OCI-LY7 (cell line): ENCODE data around the gene PDE10A. TPM values are rescaled to one million over a fixed set of nuclear protein-coding genes. Genes with fewer than 3 reads are reported as not detected.

Experiments used
- BruUV-seq: library from RNA; stranded (reverse); fragments of 400-500 nt; replicated peaks from 2 replicates; lab custom pipeline; 2021; lab: Mats Ljungman, UMichigan
- CTCF ChIA-PET: fragments of 300-600 bp; sonication (Branson Sonifier 250); formaldehyde crosslinking; loops from one replicate; lab custom pipeline; 2022; ENCODE audit warnings: antibody characterized with exemption; ENCODE audit not compliant: unreplicated experiment; lab: Charles Lee
- POLR2A ChIA-PET: fragments of 300-600 bp; sonication (Branson Sonifier 250); formaldehyde crosslinking; loops from one replicate; lab custom pipeline; 2022; ENCODE audit warnings: antibody characterized with exemption; lab: Charles Lee
- DNase-seq: peaks from one replicate; pipeline ENCODE4 v3.0.0-alpha.2; 2015; ENCODE audit warnings: low spot score
- H2AFZ ChIP-seq: fragments of 200-600 bp; sonication (generic), shearing (Covaris generic); 2 replicates; pipeline ENCODE4 v1.6.1; 2014; ENCODE audit warnings: mild to moderate bottlenecking, antibody characterized with exemption, low read length, moderate library complexity
- H3K27ac ChIP-seq: fragments of 200-600 bp; sonication (generic); 2 replicates; pipeline ENCODE4 v1.5.1; 2014; ENCODE audit warnings: mixed run types, low read depth, mild to moderate bottlenecking, moderate library complexity, low read length, inconsistent platforms; ENCODE audit not compliant: poor library complexity, severe bottlenecking
- H3K36me3 ChIP-seq: fragments of 200-600 bp; sonication (generic); 2 replicates; pipeline ENCODE4 v1.6.1; 2014; ENCODE audit warnings: mild to moderate bottlenecking, antibody characterized with exemption, low read length, moderate library complexity, mixed read lengths; ENCODE audit not compliant: insufficient read depth
- H3K4me1 ChIP-seq: fragments of 200-600 bp; sonication (generic); 2 replicates; pipeline ENCODE4 v1.5.1; 2014; ENCODE audit warnings: mild to moderate bottlenecking, low read length; ENCODE audit not compliant: insufficient read depth, poor library complexity, severe bottlenecking
- H3K4me2 ChIP-seq: fragments of 200-600 bp; sonication (generic); 2 replicates; pipeline ENCODE4 v1.6.1; 2014; ENCODE audit warnings: mild to moderate bottlenecking, low read length
- H3K4me3 ChIP-seq: fragments of 200-600 bp; sonication (generic); 2 replicates; pipeline ENCODE4 v1.5.1; 2014; ENCODE audit warnings: mild to moderate bottlenecking, low read depth, low read length; ENCODE audit not compliant: poor library complexity, severe bottlenecking
- H3K79me2 ChIP-seq: fragments of 200-600 bp; sonication (generic); 2 replicates; pipeline ENCODE4 v1.6.1; 2016; ENCODE audit warnings: low read depth, mild to moderate bottlenecking, low read length, moderate library complexity, mixed read lengths; ENCODE audit not compliant: insufficient read depth
- H3K9me2 ChIP-seq: fragments of 200-600 bp; sonication (generic); 2 replicates; pipeline ENCODE4 v1.6.1; 2016; ENCODE audit warnings: mild to moderate bottlenecking, low read length, mixed read lengths; ENCODE audit not compliant: insufficient read depth
- H3K9me3 ChIP-seq: fragments of 200-600 bp; sonication (generic); 2 replicates; pipeline ENCODE4 v1.6.1; 2014; ENCODE audit warnings: mild to moderate bottlenecking, mixed run types, low read length, mixed read lengths
- H4K20me1 ChIP-seq: fragments of 200-600 bp; sonication (generic); 2 replicates; pipeline ENCODE4 v1.6.1; 2014; ENCODE audit warnings: mild to moderate bottlenecking, antibody characterized with exemption, low read length, moderate library complexity, mixed read lengths; ENCODE audit not compliant: insufficient read depth
- CTCF ChIP-seq: fragments of 200-600 bp; sonication (generic); conservative IDR thresholded peaks from 2 replicates; pipeline ENCODE4 v1.5.1; 2014; ENCODE audit warnings: mild to moderate bottlenecking, antibody characterized with exemption, low read length, moderate library complexity, mixed read lengths
- EZH2phosphoT487 ChIP-seq: fragments of 200-600 bp; sonication (generic); IDR thresholded peaks from 2 replicates; pipeline ENCODE4 v1.6.1; 2018; ENCODE audit warnings: low read depth, borderline replicate concordance, mild to moderate bottlenecking, mixed run types, antibody characterized with exemption, low read length, moderate library complexity, mixed read lengths
- intact Hi-C: fragments of 100-400 bp; cut with micrococcal nuclease; formaldehyde crosslinking; loops from one replicate; pipeline ENCODE4 v1.10.0; 2022; ENCODE audit not compliant: unreplicated experiment
- total RNA-seq, 2 experiments: library from RNA; depleted of rRNA in 1 of 2; stranded (reverse); fragments of >200 nt in 1 of 2; shearing (Covaris generic) in 1 of 2; gene quantifications; 2 replicates each; pipeline ENCODE4 v1.2.3, GENCODE V29; 2014 to 2022

Gene PDE10A
- total RNA-seq, 2 experiments from 2014 or later, result not detected

- ChIA-PET CTCF (no interaction called here), POLR2A (no interaction called here)
- Histone ChIP-seq H2AFZ (no peak overlapping the region), H3K4me2 (no peak overlapping the region), H3K79me2 (no peaks in the 10 kb centered on the region), H3K9me3 (no peaks in the 10 kb centered on the region), H3K9me2 (no peaks in the 10 kb centered on the region; the same call in 1 of the 2 replicates), H3K4me3 (no peak overlapping the region), H3K4me1 (no peaks in the 10 kb centered on the region), H4K20me1 (no peaks in the 10 kb centered on the region), H3K36me3 (no peaks in the 10 kb centered on the region), H3K27ac (no peak overlapping the region)
- BruUV-seq, result no TSS peak
- no peak for TF ChIP-seq EZH2phosphoT487
- TF ChIP-seq CTCF, result no peak
- DNase-seq, result no peak
- intact Hi-C loops, result no loop called here
Observed at GRCh38 chr6:165401092-165401491, 261.9 kb downstream of the PDE10A start.

GRCh38 chr6:165390475-165390874, 272.6 kb downstream of the PDE10A start:
- no peaks in the 10 kb centered on the region for H3K4me1 ChIP-seq
- BruUV-seq, result no TSS peak
- intact Hi-C loops, result no loop called here
- no peak for DNase-seq
- no peak overlapping the region for H3K27ac ChIP-seq
- no peaks in the 10 kb centered on the region for H3K9me3 ChIP-seq
- H2AFZ ChIP-seq, result no peak overlapping the region
- H3K4me2 ChIP-seq, result no peak overlapping the region
- H3K9me2 ChIP-seq, result no peaks in the 10 kb centered on the region
- H3K4me3 ChIP-seq, result no peak overlapping the region
- no peaks in the 10 kb centered on the region for H3K79me2 ChIP-seq
- no peaks in the 10 kb centered on the region for H3K36me3 ChIP-seq
- no peak for TF ChIP-seq CTCF
- CTCF ChIA-PET, result no interaction called here
- no peaks in the 10 kb centered on the region for H4K20me1 ChIP-seq
- POLR2A ChIA-PET, result no interaction called here

GRCh38 chr6:165389534-165389933, 273.5 kb downstream of the PDE10A start:
- CTCF ChIA-PET, result no interaction called here
- Histone ChIP-seq H4K20me1 (no peaks in the 10 kb centered on the region), H3K9me2 (no peaks in the 10 kb centered on the region), H3K27ac (no peak overlapping the region), H3K9me3 (no peaks in the 10 kb centered on the region), H3K4me3 (no peak overlapping the region), H3K4me2 (no peak overlapping the region), H3K4me1 (no peaks in the 10 kb centered on the region), H3K79me2 (no peaks in the 10 kb centered on the region), H2AFZ (no peak overlapping the region), H3K36me3 (no peaks in the 10 kb centered on the region)
- no TSS peak for BruUV-seq
- DNase-seq, result no peak
- TF ChIP-seq EZH2phosphoT487, result no peak
- TF ChIP-seq CTCF, result no peak
- intact Hi-C loops, result no loop called here
- POLR2A ChIA-PET, result interaction anchor here (1.9 kb wide), 1 partner anchor 11 kb away, joined by 4 read pairs; no protein-coding TSS in a partner anchor
